H1 (cell line): ENCODE data around the gene ZBTB34.

Source experiments
- CTBP2 ChIP-seq: IDR thresholded peaks from 2 replicates; pipeline ENCODE4 v1.7.0; 2011; ENCODE audit warnings: borderline replicate concordance, mild to moderate bottlenecking, moderate library complexity, mixed read lengths, low read length; ENCODE audit not compliant: insufficient read depth, insufficient read length
- EZH2 ChIP-seq: fragments of 200-600 bp; sonication (generic); IDR thresholded peaks from 2 replicates; pipeline ENCODE4 v1.7.1; 2012; ENCODE audit warnings: low read depth, mild to moderate bottlenecking, moderate library complexity, low read length, inconsistent platforms; ENCODE audit not compliant: severe bottlenecking
- GABPA ChIP-seq: IDR thresholded peaks from 2 replicates; pipeline ENCODE4 v1.6.1; 2011; ENCODE audit warnings: mild to moderate bottlenecking, low read length, moderate library complexity, borderline replicate concordance; ENCODE audit not compliant: insufficient read depth
- KDM1A ChIP-seq: fragments of 200-600, 300-600 bp; sonication (generic); IDR thresholded peaks from 2 replicates; pipeline ENCODE4 v1.7.1; 2016; ENCODE audit warnings: mild to moderate bottlenecking, low read length, borderline replicate concordance
- MAFK ChIP-seq: IDR thresholded peaks from 2 replicates; pipeline ENCODE4 v1.6.1; 2012; ENCODE audit warnings: low read depth, mild to moderate bottlenecking, improper control_type of control experiment, low read length
- POLR2A ChIP-seq, 2 experiments: IDR thresholded peaks; 1 replicate in 1 of 2; 2 replicates in 1 of 2; pipeline ENCODE4 v1.6.1; 2011; ENCODE audit warnings: low read depth in 2 of 2, low read length in 2 of 2, mild to moderate bottlenecking in 2 of 2; ENCODE audit errors: control extremely low read depth in 1 of 2
- POLR2AphosphoS5 ChIP-seq: IDR thresholded peaks from 2 replicates; pipeline ENCODE4 v1.6.1; 2011; ENCODE audit warnings: low read depth, low read length
- RNF2 ChIP-seq: fragments of 200-900, 300-1000 bp; sonication (generic); IDR thresholded peaks from 2 replicates; pipeline ENCODE4 v1.7.1; 2016; ENCODE audit warnings: borderline replicate concordance, low read depth, mild to moderate bottlenecking, antibody characterized with exemption, low read length; ENCODE audit not compliant: poor library complexity, severe bottlenecking; ENCODE audit errors: missing control alignments
- SAP30 ChIP-seq: fragments of 300-600 bp; sonication (generic); IDR thresholded peaks from 2 replicates; pipeline ENCODE4 v1.7.1; 2012; ENCODE audit warnings: low read length, moderate library complexity, mild to moderate bottlenecking, inconsistent platforms; ENCODE audit not compliant: insufficient read depth, insufficient replicate concordance
- SP1 ChIP-seq: IDR thresholded peaks from 2 replicates; pipeline ENCODE4 v1.6.1; 2011; ENCODE audit warnings: low read depth, low read length
- TCF12 ChIP-seq: IDR thresholded peaks from 2 replicates; pipeline ENCODE4 v1.6.1; 2011; ENCODE audit warnings: low read depth, mild to moderate bottlenecking, low read length
- TF ChIP-seq, protein P1 (sequence below), 3 experiments: IDR thresholded peaks; 1 replicate in 2 of 3; 2 replicates in 1 of 3; pipeline versions ENCODE4 v1.5.1 to v1.6.1; 2011; ENCODE audit warnings: low read length in 3 of 3, mild to moderate bottlenecking in 3 of 3, inconsistent platforms in 2 of 3, low read depth in 1 of 3, moderate library complexity in 1 of 3; ENCODE audit not compliant: insufficient read depth in 1 of 3; ENCODE audit errors: control extremely low read depth in 1 of 3
- TF ChIP-seq, protein P2 (sequence below): IDR thresholded peaks from 2 replicates; pipeline ENCODE4 v1.6.1; 2012; ENCODE audit warnings: low read length, inconsistent platforms

DNA sequence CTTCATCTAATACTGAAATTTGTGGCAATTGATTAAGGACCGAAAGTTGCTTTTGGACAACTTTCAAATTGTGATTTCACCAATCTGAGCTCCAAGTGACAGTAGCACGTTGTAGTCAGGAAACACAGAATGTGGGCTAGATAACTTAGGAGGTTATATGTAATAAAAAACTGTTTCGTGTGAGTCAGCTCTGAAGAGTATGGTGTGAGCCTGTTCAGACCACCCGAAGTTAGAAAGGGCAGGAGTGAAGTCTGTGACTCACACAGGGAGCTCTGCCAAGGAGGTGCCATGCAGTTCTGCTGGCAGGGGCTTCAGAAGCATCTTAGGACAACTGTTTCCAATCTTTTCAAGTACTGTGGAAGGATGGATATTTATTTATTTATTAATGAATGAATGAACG is 16.4 kb upstream of the ZBTB34 start:
- TF ChIP-seq RNF2 (no peak), POLR2A (IDR thresholded peaks at IDR 0.05; ENCODE audit: control extremely low read depth in 1 of 2, low read depth in 2 of 2, low read length in 2 of 2) (no peak), TCF12 (no peak), SAP30 (no peak), GABPA (no peak), KDM1A (no peak), MAFK (no peak), CTBP2 (no peak), SP1 (no peak), EZH2 (no peak), POLR2AphosphoS5 (no peak)
- TF ChIP-seq, protein P1, sequence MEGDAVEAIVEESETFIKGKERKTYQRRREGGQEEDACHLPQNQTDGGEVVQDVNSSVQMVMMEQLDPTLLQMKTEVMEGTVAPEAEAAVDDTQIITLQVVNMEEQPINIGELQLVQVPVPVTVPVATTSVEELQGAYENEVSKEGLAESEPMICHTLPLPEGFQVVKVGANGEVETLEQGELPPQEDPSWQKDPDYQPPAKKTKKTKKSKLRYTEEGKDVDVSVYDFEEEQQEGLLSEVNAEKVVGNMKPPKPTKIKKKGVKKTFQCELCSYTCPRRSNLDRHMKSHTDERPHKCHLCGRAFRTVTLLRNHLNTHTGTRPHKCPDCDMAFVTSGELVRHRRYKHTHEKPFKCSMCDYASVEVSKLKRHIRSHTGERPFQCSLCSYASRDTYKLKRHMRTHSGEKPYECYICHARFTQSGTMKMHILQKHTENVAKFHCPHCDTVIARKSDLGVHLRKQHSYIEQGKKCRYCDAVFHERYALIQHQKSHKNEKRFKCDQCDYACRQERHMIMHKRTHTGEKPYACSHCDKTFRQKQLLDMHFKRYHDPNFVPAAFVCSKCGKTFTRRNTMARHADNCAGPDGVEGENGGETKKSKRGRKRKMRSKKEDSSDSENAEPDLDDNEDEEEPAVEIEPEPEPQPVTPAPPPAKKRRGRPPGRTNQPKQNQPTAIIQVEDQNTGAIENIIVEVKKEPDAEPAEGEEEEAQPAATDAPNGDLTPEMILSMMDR (IDR thresholded peaks at IDR 0.05; ENCODE audit: control extremely low read depth in 1 of 3, insufficient read depth in 1 of 3, low read depth in 1 of 3, low read length in 3 of 3) = no peak
- TF ChIP-seq, protein P2, sequence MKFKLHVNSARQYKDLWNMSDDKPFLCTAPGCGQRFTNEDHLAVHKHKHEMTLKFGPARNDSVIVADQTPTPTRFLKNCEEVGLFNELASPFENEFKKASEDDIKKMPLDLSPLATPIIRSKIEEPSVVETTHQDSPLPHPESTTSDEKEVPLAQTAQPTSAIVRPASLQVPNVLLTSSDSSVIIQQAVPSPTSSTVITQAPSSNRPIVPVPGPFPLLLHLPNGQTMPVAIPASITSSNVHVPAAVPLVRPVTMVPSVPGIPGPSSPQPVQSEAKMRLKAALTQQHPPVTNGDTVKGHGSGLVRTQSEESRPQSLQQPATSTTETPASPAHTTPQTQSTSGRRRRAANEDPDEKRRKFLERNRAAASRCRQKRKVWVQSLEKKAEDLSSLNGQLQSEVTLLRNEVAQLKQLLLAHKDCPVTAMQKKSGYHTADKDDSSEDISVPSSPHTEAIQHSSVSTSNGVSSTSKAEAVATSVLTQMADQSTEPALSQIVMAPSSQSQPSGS = no peak
